CD4-positive, alpha-beta T cell treated with Interferon alpha-2 for 1 hour (primary cell): ENCODE measurements around the gene HOXB9.
A peak's percentile ranks its signal among the peaks of the same experiment; 100 is the strongest.

Experiments used
- DNase-seq, 2 donors: peaks; one replicate each; pipeline ENCODE4 v3.0.0-alpha.2; 2020 to 2022

The HOXB9 gene

DNA sequence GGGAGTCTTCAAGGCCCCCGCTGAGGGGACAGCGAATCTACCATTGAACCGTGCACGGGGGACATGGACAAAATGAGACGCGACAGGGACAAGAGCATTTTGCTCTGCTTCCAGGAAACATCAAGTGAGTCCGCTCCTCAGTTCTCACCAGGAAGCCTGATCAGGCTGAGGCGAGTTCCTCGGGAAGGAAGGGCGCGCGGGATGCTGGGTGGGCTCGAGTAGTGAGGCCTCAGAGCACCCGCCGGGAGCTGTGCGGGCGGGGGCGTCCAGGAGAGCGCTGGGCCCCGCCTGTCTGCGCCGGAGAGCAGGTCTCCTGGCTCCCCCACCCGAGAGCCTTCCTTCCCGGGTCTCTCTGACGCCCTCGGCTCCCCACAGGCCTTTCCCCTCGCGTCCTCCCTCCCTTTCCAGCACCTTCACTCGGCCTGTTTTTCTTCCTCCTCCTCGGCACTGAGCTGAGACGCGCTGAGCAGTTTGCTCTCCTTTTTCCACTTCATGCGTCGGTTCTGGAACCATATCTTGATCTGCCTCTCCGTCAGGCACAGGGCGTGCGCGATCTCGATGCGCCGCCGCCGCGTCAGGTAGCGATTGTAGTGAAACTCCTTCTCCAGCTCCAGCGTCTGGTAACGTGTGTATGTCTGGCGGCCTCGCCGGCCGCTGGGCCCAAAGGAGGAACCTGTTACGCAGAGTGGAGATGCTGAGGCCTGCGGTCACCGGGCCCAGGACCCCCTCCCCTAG is 30.0 kb downstream of the HOXB9 start:
- peak in 1 of 2 donors; percentile 35 for DNase-seq

DNA sequence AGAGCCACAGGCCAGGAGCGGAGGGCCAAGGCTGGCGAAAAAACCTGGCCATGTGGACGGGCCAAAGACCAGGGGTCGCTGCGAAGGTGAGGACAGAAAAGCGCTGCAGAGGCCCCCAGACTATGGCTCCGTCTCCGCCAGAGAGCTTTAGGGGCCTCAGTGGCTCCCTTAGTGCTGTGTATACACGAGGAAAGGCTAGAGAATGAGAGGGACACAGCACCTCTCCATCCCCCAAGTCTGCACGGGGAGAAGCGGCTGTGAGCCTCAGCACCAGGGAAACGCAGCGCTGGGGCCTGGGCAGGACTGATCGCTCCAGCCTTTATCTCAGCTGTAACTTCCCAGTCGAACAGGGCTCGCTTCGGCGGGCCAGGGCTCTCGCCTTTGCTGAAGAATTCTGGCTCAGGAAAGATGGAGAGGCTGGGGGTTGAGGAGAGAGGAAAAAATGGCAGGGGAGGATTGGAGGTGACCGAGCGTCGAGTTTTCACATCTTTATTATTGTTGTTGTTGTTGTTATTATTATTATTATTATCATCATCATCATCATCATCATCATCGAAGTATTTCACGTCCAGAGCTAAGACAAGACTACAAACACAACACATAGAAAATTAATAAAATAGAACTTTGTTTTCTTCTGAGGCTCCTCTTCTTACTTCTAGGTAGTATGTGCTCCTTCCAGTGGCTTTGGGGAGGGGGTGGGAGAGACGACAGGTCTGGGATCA is 30.7 kb downstream of the HOXB9 start:
- DNase-seq = no peak

DNA sequence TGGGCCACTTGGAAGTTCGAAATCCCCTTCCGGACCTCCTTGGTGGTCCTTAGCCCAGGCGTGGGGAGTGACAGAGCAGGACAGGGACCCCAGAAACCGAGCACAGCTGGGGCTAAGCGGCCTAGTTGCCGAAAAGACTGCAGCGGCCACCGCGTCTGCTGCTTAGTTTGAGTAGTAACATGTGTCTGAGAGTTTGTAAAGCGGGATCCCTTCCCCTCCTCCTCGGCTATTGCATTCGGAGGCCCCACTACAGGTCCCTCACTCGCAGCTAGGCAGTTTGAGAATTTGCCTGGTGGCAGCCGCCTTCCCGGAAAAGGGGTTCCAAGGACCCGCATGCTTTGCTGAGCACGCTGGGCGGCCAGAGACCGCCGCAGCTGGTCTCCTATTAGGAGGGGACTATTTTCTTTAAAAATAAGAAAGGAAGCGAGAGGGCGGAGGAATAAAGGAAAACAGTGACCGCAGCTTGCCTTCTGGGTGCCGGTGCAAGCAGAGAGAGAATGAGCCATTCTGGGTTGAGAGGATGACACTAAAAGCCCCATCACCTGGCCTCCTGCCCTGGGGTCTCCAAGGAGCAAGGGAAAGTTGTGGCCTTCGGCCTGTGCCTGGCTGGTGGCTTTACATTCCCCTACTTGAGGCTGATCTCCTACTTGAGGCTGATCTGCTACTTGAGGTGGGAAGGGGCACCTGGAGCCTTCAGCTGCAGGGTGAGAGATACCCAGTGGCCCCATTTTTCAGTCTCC is 31.4 kb downstream of the HOXB9 start:
- no peak for DNase-seq

DNA sequence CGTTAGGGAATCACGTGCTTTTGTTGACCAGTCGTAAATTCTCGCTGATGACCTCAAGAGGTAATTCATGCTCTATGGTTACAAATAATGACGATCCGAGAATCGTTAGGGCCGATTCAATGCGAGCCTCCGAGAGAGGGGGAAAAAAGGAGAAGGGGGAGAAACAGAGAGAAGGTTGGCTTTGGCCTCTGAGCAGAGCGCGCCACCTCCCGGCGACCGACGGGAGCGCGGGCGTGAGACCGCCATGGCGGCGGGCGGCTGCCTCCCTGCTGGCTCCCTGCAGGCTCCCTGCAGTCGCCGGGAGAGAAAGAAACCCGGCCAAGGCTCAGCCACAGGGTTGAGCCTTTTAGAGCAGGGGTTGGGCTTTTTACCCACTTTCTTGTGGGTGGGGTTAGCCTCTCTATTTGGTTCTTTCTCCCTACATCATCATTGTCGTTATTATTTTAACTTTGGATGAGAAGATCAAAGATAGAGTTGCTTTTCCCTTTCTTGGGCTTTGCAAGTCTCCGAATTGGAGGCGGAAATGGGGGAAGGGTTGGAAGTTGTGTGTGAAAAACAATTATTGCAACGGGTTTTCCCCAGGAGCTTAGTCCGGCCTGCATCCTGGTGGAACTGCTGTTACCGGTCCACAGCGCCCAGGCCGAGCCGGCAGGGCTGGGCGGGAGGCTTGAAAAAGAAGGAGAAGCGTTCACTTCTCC is 32.2 kb downstream of the HOXB9 start:
- peak; percentile 75 to 85 for DNase-seq

DNA sequence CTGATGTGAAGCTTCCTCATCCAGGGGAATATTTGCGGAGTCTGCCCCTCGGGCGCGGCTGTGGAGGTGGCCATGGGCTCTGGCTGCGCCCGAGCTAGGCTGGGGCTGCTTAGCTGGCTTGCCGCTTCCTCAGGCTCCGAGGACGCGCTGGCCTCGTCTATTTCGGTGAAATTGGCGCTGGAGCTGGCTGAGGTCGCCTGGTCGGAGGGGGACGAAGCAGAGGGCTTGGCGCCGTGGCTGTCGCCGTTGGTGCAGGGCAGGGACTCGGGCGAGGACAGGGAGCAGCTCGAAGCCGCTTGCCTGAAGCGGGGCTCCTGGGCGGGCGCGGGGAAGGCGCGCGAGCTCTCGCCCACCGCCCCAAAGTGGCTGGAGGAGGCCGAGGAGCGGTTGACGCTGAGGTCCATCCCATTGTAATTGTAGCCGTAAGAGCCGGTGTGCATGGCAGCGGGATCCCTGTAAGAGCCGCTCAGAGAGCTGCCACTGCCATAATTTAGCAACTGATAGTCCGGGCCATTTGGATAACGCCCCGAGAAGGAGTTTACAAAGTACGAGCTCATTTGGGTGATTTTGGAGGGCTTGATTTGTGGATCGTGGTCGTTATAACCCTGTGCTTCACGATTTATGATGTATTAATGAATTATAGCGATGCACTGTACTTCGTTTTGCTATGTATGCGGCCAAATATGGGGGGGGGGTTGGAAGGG is 32.9 kb downstream of the HOXB9 start, which contains the start of gene HOXB5:
TSS of gene HOXB5 (minus strand) at position 654 of the 704 bp plus-strand sequence. CDS start at position 557, 97 bp downstream.
- DNase-seq = no peak

DNA sequence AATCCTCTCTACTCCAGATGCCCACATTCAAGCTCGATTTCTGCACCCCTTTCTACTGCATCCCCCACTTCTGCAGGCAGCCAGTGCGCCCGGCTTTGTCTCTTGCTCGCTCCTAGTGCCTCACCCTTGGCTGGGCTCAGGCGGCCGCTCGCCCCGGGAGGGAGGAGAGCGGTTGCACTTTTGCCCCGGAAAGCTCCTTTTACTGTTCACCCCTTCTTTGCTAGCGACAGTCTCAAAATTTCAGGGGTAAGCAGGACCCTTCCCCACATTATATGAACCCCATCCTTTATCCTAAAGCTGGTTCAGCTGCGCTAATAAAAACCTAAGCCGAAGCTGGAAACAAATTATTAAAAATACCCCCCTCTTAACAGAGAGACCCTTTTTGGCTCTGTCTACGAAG is 33.6 kb downstream of the HOXB9 start:
- DNase-seq = no peak

DNA sequence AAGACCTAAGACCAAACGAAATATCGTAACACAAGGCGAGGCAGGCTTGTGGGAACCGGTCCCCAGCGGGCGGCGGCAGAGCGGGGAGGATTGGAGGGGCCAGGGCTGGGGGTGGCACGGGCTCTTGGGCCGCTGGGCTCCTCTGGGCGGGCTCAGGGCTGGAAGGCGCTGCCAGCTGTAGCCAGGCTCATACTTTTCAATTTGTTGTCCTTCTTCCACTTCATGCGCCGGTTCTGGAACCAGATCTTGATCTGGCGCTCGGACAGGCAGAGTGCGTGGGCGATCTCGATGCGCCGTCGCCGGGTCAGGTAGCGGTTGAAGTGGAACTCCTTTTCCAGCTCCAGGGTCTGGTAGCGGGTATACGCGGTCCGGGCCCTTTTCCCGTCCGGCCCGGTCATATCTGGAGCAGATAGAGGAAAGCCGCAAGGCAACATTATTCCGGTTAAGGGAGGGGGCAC is 34.1 kb downstream of the HOXB9 start:
- no peak for DNase-seq

DNA sequence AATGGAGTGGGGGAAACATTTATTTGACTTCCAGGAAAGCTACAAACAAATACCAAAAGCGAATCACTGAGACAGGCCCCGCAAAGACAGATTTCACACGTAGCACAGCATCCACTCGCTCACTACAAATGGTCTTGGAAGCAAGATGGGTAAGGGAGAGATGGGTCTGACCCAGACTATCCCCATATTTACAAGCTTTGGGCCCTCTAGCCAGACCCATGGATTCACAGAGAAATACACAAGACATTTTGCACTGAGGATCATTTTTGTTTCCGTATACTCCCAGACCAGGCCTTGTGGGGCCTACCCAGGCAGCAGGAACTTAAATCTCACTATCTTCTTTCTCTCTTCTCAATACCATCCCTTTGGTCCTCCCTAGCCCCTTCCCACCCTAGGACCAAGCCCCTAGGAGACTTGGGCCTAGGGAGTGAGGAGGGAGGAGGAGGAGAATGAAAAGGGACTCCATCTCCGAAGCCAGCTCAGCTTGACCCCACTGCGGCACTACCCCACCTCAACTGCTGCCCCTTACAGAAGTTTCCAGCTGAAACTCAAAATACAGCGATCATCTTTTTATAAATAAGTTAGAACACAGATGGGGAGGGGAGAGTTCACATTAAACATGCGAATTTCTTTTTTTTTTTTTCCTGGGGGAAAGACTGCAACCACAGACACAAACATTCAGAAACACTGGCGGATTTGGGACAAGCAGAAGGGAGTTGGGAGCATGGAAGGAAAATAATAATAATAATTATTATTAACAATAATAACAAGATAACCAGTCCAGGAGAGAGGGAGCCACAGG is 34.7 kb downstream of the HOXB9 start:
- DNase-seq = no peak

DNA sequence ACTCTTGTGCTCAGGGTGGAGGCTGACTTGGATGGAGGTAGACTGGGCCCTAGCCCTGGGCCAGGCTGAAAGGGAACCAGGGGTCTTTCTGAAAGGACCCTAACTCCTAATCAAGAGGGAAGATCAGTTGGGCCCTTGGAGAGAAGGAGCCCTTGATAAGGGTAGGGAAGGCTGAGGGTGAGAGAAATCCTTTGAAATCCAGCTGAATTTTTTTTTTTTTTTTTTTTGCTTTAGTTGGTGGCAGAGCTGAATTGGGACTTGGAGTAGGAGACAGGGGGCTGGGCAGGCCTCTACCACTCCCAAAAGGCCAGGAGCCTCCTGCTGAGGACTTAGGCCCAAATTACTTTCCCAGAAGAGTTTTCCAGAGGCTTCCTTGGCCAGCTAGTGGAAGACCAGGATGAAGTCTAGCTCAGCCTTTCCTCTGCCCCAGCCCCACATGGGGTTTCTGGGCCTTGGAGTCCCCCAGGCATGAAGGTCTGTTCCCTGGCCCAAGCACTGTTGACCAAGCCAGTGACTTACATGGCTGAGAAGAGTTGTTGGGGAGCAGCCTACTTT is 35.5 kb downstream of the HOXB9 start:
- DNase-seq = no peak

DNA sequence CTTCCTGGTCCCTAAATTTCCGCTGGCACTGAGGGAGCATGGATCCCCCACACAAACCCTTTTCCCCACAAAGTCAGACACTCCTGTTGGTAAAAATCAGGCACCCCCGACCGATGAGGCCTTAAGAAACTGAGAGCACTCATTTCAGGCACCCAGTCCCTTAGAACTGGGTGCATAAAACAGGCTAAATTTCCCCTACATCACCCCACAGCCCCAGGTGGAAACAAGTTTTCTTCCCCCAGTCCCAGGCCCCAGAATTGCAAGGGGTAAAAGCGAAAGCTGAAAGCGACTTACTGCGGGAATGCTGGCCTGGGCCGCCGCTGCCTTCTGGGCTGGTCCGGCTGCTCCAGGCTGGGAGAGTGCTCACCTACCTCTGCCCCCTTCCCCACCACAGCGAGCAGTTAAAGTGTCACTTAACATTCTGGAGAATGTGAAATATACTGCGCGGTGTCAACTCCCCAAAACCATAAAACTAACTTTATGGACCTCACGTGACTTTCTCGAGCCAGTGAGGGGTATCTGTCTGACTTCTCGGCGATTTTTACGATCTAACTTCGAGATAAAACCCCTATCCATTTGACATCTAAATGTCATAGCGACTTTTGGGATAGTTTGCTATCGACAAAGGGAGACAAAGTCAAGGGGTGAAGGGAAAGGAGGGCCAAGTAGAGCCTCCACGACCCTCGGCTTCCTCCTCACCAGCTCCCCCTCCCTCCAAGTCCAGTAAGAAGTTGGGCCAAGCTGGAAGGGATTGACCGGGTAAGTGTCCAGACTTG is 36.1 kb downstream of the HOXB9 start, which contains the start of gene HOXB3:
TSS of gene HOXB3 (minus strand) at position 411 of the 776 bp plus-strand sequence. CDS start 37,767 bp downstream, outside the sequence.
- no peak for DNase-seq

DNA sequence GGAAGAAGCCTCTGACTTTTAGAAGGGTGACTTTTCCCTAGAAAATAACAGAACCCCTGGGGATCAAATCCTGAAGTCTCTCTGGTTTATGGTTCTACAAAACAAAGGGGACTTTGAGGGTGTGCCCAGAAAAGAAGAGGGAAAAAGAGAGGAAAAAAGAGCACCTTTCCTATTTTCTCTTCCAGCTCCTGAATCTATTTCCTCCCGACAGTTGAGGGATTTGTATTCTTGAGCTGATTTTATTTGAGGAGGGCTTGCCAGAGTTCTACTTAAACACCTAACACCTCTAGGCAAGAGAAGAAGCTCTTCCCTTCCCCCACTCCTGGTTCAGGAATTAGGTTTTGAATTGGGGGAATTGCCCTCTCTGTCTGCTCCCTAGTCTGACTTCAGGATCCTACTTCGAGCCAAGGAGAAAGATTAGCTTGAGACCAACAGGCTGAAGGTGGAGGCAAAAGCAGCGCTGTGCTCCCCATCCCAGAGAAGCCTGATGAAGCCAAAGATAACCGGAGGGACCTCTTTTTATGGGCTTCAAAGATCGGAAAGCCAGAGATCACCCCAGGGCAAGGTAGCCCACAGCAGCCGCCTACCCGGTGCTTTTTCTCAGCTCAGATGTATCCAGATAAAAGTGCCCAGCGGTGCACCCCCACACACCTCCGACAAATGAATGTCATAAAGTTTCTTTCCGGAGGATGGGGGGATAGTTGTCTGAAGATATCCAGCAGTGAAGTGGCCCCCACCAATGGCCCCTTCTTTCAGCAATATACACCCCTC is 36.9 kb downstream of the HOXB9 start:
- DNase-seq = no peak

DNA sequence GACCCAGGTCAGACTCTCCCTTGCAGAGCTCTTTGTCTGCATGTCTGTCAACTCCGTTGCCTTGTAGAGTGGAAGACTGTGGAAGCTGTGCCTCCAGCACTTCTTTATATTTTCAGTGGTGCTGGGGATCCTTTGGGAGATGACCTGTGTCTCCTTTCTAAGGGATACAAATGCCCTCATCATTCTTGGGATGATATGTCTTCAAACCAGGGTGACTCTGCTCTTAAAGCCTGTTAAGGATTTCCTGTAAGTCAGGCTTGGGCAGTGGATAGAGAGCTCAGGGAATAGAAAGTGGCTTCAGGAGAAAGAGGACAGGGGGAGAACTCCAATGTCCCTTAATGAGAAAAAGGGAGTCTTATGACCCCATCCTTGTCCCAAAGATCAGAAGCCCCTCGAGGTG is 37.6 kb downstream of the HOXB9 start:
- no peak for DNase-seq

DNA sequence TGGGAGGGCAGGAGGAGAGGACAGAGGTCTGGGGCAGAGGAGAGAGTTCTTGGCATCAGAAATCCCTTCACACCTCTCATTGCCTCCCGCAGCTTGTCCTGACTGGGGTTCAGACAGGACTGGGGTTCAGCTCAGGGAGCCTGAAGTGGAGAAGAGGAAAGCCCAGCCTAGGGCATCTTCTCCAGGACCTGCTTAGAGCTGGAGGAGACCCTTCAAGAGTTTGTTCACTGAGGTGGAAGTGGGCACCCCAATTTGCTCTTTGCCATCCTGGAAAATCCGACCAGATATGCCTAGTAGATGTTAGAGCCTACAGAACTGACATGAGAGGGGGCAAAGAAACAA is 38.1 kb downstream of the HOXB9 start:
- DNase-seq = no peak

DNA sequence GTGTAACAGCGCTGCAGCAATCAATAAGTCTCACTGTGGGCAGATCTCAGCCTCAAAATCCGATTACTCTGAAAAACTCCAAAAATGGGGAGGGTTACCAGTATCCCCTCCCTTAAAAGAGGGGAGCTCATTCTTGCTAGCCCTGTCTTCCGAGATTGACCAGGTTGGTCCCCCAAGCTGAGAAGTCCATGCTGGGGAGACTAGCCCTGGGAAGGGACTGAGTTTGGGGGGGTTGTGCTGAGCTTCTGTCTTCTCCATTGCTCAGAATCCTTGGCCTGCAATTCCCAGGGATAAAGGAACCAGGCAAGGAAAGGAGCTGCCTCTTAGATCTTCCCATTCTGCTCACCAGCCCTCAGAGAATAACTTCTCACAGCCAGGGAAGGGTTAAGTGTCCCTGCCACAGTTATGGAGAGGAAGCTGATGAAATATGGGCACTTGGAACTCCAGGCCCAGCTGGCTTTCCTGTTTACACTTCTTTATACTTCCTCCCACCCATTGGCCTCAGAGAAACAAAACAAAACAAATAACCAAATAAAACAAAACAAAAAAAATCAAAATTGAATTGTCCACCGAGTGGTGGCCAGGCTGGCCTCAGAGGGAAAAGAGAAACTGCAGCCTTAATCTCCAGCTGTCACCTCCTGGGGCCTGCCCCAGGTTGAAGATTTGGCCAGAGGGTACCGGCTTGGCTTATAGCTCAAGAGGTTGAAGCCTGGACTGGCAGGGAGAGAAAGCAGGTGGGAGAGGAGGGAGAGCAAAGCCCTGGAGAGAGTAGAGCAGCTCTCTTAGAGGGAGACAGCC is 38.7 kb downstream of the HOXB9 start:
- DNase-seq = no peak

DNA sequence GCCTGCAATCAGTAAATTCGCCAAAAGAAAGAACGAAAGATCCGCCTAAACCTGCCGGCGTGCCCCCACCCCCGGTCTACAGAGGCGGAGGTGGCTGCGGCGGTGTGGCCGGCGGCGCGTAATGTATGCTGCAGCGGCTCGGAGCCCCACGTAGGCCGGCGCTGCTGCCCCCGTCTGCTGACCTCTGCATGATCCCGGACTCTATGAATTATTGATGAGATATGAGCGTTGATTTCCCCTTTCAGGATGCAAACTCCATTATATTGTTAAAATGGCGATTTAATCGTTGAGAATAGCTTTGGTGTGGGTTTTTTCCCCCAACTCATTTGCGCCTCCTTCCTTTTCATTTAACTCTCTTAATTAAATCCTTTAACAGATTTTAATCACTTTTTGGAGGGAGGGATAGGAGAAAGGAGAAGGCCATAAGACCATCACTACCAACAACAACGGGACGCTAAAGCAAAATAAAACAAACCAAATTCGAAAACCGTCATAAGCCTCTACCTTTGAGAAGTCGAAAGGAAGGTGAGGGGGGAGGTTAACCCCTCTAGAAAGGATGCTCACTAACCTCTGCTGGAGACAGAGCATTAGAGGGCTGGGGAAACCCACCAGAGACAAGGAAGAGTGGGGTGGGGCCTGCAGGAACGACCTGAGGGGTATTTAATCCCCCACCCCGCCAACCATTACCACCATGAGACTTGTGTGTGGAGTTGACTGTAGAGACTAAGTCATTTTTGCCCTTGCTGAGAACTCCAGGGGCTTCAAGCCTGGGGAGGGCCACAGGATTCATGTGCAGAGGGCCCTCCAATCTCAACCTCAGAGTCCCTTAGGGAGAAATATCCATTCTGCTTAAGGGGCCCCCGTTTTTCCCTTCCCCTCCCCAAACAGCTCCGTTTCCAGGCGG is 39.6 kb downstream of the HOXB9 start:
- peak in 1 of 2 donors; percentile 36 for DNase-seq

DNA sequence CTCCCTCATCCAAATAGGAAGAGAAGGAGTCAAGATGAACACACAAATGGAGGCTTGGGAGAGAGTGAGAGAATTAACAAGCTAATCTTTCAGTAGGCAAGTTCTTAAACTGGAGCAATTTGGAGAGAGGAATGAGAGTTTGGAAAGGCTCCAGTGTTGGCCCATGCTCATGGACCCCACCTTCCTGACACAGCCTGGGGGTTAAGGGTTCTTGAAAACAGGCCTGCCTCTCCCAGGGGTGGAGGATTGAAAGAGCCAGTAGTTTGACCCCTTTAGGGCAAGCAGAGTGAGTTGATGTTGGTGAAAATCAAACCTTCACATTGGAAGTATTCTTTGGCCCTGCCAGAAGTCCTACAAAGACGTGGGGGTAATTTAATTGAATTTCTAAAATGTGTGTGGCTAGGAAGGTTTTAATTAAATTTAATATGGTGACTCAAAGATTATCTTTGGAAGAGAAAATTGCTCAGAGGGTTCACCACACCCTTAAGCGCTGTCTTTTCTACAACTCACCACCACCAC is 41.9 kb downstream of the HOXB9 start:
- no peak for DNase-seq

DNA sequence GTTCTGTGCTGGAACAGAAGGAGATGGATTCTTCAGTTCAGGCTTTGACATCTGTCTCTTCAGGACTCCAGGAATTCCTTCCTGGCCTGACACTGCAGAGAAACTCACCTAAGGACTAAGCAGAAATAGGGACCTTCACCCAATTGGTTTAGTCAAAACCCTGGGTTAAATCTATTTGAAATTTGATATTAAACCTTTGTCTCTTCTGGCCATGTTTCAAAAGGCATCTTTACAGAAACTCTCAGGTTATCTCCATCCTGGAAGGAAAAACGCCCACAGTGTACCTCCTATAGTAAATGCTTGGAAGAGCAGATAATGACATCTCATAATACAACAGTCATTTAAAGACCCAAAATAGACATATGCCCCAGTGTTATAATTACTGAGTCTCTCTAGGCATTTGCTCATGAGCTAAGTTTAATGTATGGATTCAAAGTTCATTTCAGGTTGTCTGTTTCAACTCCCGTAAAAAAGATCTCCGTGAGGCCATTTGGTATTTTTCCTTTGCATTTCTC is 42.4 kb downstream of the HOXB9 start:
- DNase-seq = no peak
